ENCODE data around the gene KBTBD8.

Gene KBTBD8

GRCh38 chr3:67006460-67006859 is 8.4 kb downstream of the KBTBD8 start:
- Histone ChIP-seq H3K4me3 (ENCODE audit: low read depth, low read length) (no peak overlapping the region), H3K27me3 (ENCODE audit: insufficient read depth, low read depth, severe bottlenecking) (no peaks in the 10 kb centered on the region), H3K9me3 (ENCODE audit: severe bottlenecking) (no peaks in the 10 kb centered on the region), H3K36me3 (peaks cover 5% of the 10 kb centered on the region), H3K27ac (no peak overlapping the region)
- DNase-seq: no peak
- no peak for TF ChIP-seq CTCF (IDR thresholded peaks at IDR 0.05; ENCODE audit: low read depth, low read length)

GRCh38 chr3:67008388-67008787 is 10.3 kb downstream of the KBTBD8 start:
- H3K4me3 ChIP-seq (ENCODE audit: low read depth, low read length): no peak overlapping the region
- H3K27ac ChIP-seq: no peak overlapping the region
- no peaks in the 10 kb centered on the region for H3K9me3 ChIP-seq (ENCODE audit: severe bottlenecking)
- peaks cover 4% of the 10 kb centered on the region for H3K36me3 ChIP-seq
- H3K27me3 ChIP-seq (ENCODE audit: insufficient read depth, low read depth, severe bottlenecking): no peaks in the 10 kb centered on the region
- TF ChIP-seq CTCF (IDR thresholded peaks at IDR 0.05; ENCODE audit: low read depth, low read length): no peak
- DNase-seq: no peak

GRCh38 chr3:67009716-67010115 is 11.6 kb downstream of the KBTBD8 start:
- no peak overlapping the region for H3K27ac ChIP-seq
- no peak overlapping the region for H3K4me3 ChIP-seq (ENCODE audit: low read depth, low read length)
- DNase-seq: no peak
- no peak for TF ChIP-seq CTCF (IDR thresholded peaks at IDR 0.05; ENCODE audit: low read depth, low read length)
- no peaks in the 10 kb centered on the region for H3K9me3 ChIP-seq (ENCODE audit: severe bottlenecking)
- H3K36me3 ChIP-seq: no peaks in the 10 kb centered on the region; the same call in none of the 2 replicates
- H3K27me3 ChIP-seq (ENCODE audit: insufficient read depth, low read depth, severe bottlenecking): no peaks in the 10 kb centered on the region

GRCh38 chr3:67011414-67012131 is 13.5 kb downstream of the KBTBD8 start:
- H3K9me3 ChIP-seq (ENCODE audit: severe bottlenecking): no peaks in the 10 kb centered on the region
- no peak for DNase-seq
- H3K36me3 ChIP-seq: no peaks in the 10 kb centered on the region; the same call in 1 of the 2 replicates
- no peak for TF ChIP-seq CTCF (IDR thresholded peaks at IDR 0.05; ENCODE audit: low read depth, low read length)
- no peak overlapping the region for H3K27ac ChIP-seq
- no peaks in the 10 kb centered on the region for H3K27me3 ChIP-seq (ENCODE audit: insufficient read depth, low read depth, severe bottlenecking)
- H3K4me3 ChIP-seq (ENCODE audit: low read depth, low read length): no peak overlapping the region

- no peaks in the 10 kb centered on the region for H3K27me3 ChIP-seq (ENCODE audit: insufficient read depth, low read depth, severe bottlenecking)
- no peak overlapping the region for H3K27ac ChIP-seq
- no peaks in the 10 kb centered on the region; the same call in 1 of the 2 replicates for H3K36me3 ChIP-seq
- DNase-seq: no peak
- no peak overlapping the region for H3K4me3 ChIP-seq (ENCODE audit: low read depth, low read length)
- TF ChIP-seq CTCF (IDR thresholded peaks at IDR 0.05; ENCODE audit: low read depth, low read length): no peak
- no peaks in the 10 kb centered on the region for H3K9me3 ChIP-seq (ENCODE audit: severe bottlenecking)
Measured at GRCh38 chr3:67012564-67012963, 14.5 kb downstream of the KBTBD8 start.

Data from WERI-Rb-1 (cell line).